Lung (tissue), 12 donors: ENCODE measurements around the gene SFRP4. TPM values are rescaled to one million over a fixed set of nuclear protein-coding genes. Genes with fewer than 3 reads are reported as not detected.

Experiments
- ATAC-seq: fragments of 200-7000 bp; cut with Tn5 transposase; one replicate; pipeline ENCODE4 v1.9.1; 2020; ENCODE audit warnings: moderate number of reproducible peaks; ENCODE audit not compliant: insufficient read depth, low FRiP score
- DNase-seq, 3 donors: peaks; one replicate each; pipeline ENCODE4 v3.0.0-alpha.2; 2013 to 2017
- H3K27ac ChIP-seq, 2 donors: one replicate each; pipeline ENCODE4 v1.5.1; 2013; ENCODE audit warnings: mild to moderate bottlenecking in 2 of 2, moderate library complexity in 2 of 2, control low read depth in 1 of 2, inconsistent platforms in 1 of 2, low read depth in 1 of 2, low read length in 1 of 2
- H3K27me3 ChIP-seq, 3 donors: one replicate each; pipeline ENCODE4 v1.5.1; 2013; ENCODE audit warnings: low read length in 2 of 3; ENCODE audit not compliant: control insufficient read depth in 3 of 3, insufficient read depth in 3 of 3
- H3K36me3 ChIP-seq, 4 donors: one replicate each; pipeline ENCODE4 v1.5.1; 2013; ENCODE audit warnings: low read length in 4 of 4, mild to moderate bottlenecking in 1 of 4, moderate library complexity in 1 of 4; ENCODE audit not compliant: control insufficient read depth in 4 of 4, insufficient read depth in 4 of 4
- H3K4me1 ChIP-seq, 5 donors: one replicate each; pipeline ENCODE4 v1.5.1; 2013; ENCODE audit warnings: low read length in 5 of 5, mild to moderate bottlenecking in 2 of 5, moderate library complexity in 1 of 5; ENCODE audit not compliant: control insufficient read depth in 5 of 5, insufficient read depth in 5 of 5
- H3K4me3 ChIP-seq: one replicate; pipeline ENCODE4 v1.5.1; 2013; ENCODE audit warnings: mild to moderate bottlenecking, control low read depth, moderate library complexity
- H3K9ac ChIP-seq, 2 donors: one replicate each; pipeline ENCODE4 v1.5.1; 2013; ENCODE audit warnings: low read length in 2 of 2, control low read depth in 1 of 2; ENCODE audit not compliant: insufficient read depth in 1 of 2
- H3K9me3 ChIP-seq, 4 donors: one replicate each; pipeline ENCODE4 v1.5.1; 2013; ENCODE audit warnings: low read length in 3 of 4, mild to moderate bottlenecking in 1 of 4, moderate library complexity in 1 of 4; ENCODE audit not compliant: control insufficient read depth in 4 of 4, insufficient read depth in 3 of 4
- CTCF ChIP-seq: IDR thresholded peaks from 2 replicates; pipeline ENCODE4 v1.5.1; 2012; ENCODE audit warnings: mild to moderate bottlenecking; ENCODE audit errors: control extremely low read depth, extremely low read depth
- WGBS, 2 donors: extraction: QIAGEN DNeasy Blood & Tissue Kit; methylation state at CpG; one replicate each; pipeline ENCODE4 v1.1.7; 2013; 5-methylcytosine and 5-hydroxymethylcytosine counted together
- polyA plus RNA-seq, 2 donors: library from polyadenylated mRNA; stranded (reverse); fragments of 200-250 nt; gene quantifications; one replicate each; pipeline ENCODE4 v1.2.1, GENCODE V29; 2013
- total RNA-seq, 2 donors: library from RNA; depleted of rRNA in 1 of 2; stranded (reverse); fragments of >200 nt in 1 of 2; gene quantifications; one replicate each; pipeline ENCODE4 v1.2.1, GENCODE V29; 2014 to 2021
- donor health status: control.
- donor health status: control.
- donor health status: Bipolar disorder and iron deficiency.
- donor health status: healthy.
- donor health status: DM: yes; HTN: yes; CAD: no.

Gene SFRP4
- total and polyA plus RNA-seq, 4 donors = 2.5 to 5.3 (median 3.3) TPM

GRCh38 chr7:37925620-37926019, 9.0 kb upstream of the SFRP4 start:
- Histone ChIP-seq H3K4me3 (no peak overlapping the region), H3K4me1 (peaks cover 0 to 14% (median 4%) of the 10 kb centered on the region in 5 donors), H3K9ac (no peak overlapping the region), H3K36me3 (peaks cover 0 to 4% (median under 1%) of the 10 kb centered on the region in 4 donors), H3K27ac (no peak overlapping the region), H3K27me3 (no peaks in the 10 kb centered on the region), H3K9me3 (peaks cover 0 to 8% (median 2%) of the 10 kb centered on the region in 4 donors)
- ATAC-seq (no peak), DNase-seq (no peak)
- TF ChIP-seq CTCF = no peak
- WGBS, 2 donors = 92 to 97% methylated on average over 1 of the region's 1 CpG

- no peak overlapping the region for H3K27ac ChIP-seq
- 71 to 85% methylated on average over 3 of the region's 3 CpGs for WGBS, 2 donors
- peaks cover 0 to 4% (median under 1%) of the 10 kb centered on the region in 4 donors for H3K36me3 ChIP-seq
- no peak overlapping the region for H3K4me3 ChIP-seq
- DNase-seq (no peak), ATAC-seq (no peak)
- H3K4me1 ChIP-seq = peaks cover 0 to 14% (median 4%) of the 10 kb centered on the region in 5 donors
- peaks cover 0 to 8% (median 2%) of the 10 kb centered on the region in 4 donors for H3K9me3 ChIP-seq
- no peak overlapping the region for H3K9ac ChIP-seq
- peaks cover 0 to 1% (median 0%) of the 10 kb centered on the region in 3 donors for H3K27me3 ChIP-seq
- no peak for TF ChIP-seq CTCF
Observed at GRCh38 chr7:37924491-37925041, 7.9 kb upstream of the SFRP4 start.

GRCh38 chr7:37923996-37924395, 7.4 kb upstream of the SFRP4 start:
- H3K36me3 ChIP-seq = peaks cover 0 to 4% (median under 1%) of the 10 kb centered on the region in 4 donors
- no peak overlapping the region for H3K27ac ChIP-seq
- DNase-seq (no peak), ATAC-seq (no peak)
- peaks cover 0 to 11% (median 4%) of the 10 kb centered on the region in 5 donors for H3K4me1 ChIP-seq
- TF ChIP-seq CTCF = no peak
- WGBS, 2 donors = 69 to 82% methylated on average over 1 of the region's 1 CpG
- peaks cover 0 to 2% (median 0%) of the 10 kb centered on the region in 3 donors for H3K27me3 ChIP-seq
- peaks cover 0 to 8% (median 2%) of the 10 kb centered on the region in 4 donors for H3K9me3 ChIP-seq
- no peak overlapping the region for H3K9ac ChIP-seq
- no peak overlapping the region for H3K4me3 ChIP-seq
